ENCODE results near the gene MAGEF1. TPM values are rescaled to one million over a fixed set of nuclear protein-coding genes. Genes with fewer than 3 reads are reported as not detected.

Gene MAGEF1
- total RNA-seq, 4 donors from 2014 or later, result 5.4 to 12.4 (median 11.7) TPM

DNA sequence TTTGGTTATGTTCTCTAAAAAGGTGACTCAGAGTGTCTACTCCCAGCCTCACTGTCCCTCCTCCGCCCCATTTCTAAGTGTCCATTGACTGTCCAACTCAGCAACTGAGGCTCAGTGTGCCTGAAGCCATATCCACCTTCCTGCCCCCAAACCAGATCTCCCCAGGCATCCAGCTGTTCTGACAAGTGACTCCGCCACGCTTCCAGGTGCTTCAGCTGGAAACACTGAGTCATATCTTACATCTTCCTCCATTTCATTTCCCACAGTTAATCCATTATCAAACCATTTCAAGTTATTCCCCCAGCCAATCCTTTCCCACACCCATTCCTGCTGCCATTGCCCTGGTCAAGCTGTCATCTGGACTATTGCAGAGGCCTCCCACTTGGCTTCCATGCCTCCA, 17.1 kb downstream of the MAGEF1 start:
- Histone ChIP-seq H3K27me3 (no peaks in the 10 kb centered on the region), H3K9me3 (no peaks in the 10 kb centered on the region), H3K4me1 (peaks cover 0 to 12% (median 7%) of the 10 kb centered on the region in 4 donors), H3K36me3 (no peaks in the 10 kb centered on the region), H3K27ac (no peak overlapping the region), H3K4me3 (no peak overlapping the region)
- TF ChIP-seq, protein P1, sequence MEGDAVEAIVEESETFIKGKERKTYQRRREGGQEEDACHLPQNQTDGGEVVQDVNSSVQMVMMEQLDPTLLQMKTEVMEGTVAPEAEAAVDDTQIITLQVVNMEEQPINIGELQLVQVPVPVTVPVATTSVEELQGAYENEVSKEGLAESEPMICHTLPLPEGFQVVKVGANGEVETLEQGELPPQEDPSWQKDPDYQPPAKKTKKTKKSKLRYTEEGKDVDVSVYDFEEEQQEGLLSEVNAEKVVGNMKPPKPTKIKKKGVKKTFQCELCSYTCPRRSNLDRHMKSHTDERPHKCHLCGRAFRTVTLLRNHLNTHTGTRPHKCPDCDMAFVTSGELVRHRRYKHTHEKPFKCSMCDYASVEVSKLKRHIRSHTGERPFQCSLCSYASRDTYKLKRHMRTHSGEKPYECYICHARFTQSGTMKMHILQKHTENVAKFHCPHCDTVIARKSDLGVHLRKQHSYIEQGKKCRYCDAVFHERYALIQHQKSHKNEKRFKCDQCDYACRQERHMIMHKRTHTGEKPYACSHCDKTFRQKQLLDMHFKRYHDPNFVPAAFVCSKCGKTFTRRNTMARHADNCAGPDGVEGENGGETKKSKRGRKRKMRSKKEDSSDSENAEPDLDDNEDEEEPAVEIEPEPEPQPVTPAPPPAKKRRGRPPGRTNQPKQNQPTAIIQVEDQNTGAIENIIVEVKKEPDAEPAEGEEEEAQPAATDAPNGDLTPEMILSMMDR (IDR thresholded peaks at IDR 0.05), result no peak
- no peak for TF ChIP-seq POLR2A (IDR thresholded peaks at IDR 0.05)
- no peak for DNase-seq

DNA sequence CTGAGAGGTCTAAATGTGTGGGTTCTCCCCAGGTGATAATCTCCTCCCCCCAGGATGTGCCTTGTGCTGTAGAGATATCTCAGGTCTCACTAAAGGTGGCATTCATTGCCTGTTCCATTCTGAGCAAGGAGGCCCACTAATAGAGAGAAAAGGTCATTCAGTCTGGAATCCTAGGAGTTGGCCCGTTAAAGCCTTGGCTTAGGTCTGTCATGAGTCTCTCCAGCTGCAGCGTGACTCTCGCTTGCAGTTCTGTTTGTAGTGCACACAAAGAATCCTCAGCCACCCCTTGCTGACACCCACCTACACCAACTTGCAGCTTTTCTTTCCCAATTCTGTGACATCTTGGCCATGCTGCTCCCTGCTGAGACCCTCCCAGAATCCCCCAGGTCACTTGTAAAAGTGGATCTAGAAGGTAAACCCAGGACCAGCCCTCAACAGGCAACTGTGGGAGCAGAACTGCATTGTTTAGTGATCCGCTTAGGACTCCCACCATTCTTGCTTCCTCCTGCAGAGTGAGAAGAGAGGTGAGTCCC, 17.7 kb downstream of the MAGEF1 start:
- H3K27me3 ChIP-seq, result no peaks in the 10 kb centered on the region
- no peaks in the 10 kb centered on the region for H3K9me3 ChIP-seq
- DNase-seq, result no peak
- H3K36me3 ChIP-seq, result no peaks in the 10 kb centered on the region
- TF ChIP-seq POLR2A (IDR thresholded peaks at IDR 0.05), result no peak
- TF ChIP-seq, protein P1 (IDR thresholded peaks at IDR 0.05), result no peak
- peaks cover 0 to 12% (median 7%) of the 10 kb centered on the region in 4 donors for H3K4me1 ChIP-seq
- no peak overlapping the region for H3K4me3 ChIP-seq
- no peak overlapping the region for H3K27ac ChIP-seq

DNA sequence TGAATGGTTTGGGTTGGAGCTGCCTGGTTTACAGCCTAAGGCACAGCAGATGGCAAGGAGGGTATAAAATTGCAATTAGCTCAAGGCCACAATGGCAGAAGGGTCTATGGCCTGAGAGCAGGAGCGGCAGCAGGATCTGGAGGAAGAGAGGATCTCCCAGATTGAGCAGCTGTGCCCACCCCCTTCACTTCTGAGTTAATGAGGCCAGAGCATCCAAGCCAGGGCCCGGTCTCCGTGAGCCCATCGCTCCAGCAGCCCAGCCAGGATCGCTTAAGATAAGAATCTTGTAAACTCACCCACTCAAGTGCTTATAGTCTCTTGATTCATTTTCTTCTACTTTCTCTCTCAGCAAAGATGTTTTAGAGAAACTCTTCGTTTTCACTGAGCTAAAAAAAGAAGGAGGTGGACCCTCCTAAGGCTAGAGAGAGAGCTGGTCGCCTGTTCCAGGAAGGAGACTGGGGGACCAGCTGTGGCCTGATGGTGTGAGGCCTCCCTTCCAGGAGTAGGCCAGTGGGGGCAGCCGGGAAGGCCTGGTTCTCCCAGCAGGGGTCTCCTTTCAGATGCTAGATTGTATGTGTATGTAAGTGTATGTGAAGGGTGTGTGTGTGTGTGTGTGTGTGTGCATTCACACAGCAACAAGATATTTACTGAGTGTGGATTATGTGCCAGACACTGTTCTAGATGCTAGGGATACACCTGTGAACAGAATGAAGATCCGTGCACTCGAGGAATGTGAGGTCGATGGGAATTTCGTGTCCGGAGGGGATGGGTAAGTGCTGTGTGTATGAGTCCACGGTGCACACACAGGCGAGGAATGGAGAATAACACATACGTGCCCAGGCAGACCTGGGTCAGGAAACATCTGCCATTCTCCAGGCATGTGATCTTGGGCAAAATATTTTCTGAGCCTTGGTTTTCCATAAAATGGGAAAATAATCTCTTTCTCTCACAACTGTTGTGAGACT, 18.6 kb downstream of the MAGEF1 start:
- Histone ChIP-seq H3K4me3 (no peak overlapping the region), H3K27ac (peak overlapping the region in 1 of 4 donors; percentile 42), H3K9me3 (no peaks in the 10 kb centered on the region), H3K4me1 (peaks cover 0 to 12% (median 7%) of the 10 kb centered on the region in 4 donors), H3K36me3 (no peaks in the 10 kb centered on the region), H3K27me3 (no peaks in the 10 kb centered on the region)
- no peak for TF ChIP-seq POLR2A (IDR thresholded peaks at IDR 0.05)
- TF ChIP-seq, protein P1 (IDR thresholded peaks at IDR 0.05), result no peak
- no peak for DNase-seq

DNA sequence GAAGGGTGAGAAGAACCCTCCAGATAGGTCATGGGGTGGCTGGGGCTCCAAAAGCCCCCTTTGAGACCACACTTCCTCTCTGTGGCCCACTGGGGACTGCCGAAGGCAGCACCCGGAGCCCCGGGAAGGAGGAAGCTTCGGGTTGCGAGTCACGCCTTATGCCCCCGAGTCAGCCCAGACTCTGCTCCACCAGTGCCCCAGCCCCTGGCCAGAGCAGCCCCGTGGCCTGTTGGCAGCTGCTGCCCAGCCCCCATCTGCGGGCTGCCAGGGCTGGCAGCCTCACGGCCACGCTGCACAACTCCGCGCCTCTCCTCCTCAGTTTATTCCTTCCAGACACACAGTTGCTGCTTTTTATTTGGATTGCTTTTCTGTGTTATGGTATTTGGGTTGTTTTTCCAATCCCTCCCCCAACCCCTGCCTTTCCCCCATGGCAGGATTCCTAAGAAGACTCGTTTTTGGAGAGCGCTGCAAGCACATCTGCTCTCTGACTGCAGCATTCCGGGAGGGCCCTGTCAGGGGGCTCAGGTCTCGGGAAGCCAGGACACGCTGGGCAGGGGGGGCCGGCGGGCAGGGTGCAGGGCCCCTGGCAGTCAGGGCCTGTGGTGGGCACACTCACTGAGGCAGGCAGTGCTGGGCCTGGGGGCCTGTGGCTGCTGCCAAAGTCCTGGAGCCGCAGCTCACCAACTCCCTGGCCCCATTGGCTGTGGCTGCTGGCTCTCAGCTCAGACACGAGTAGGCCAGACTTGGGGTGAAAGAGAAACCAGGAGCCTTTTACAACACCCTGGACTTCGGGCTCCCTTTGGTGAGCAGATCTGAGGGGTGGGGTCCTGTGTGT, 20.2 kb downstream of the MAGEF1 start:
- peak overlapping the region in 3 of 4 donors; percentile 32 to 57 (median 45) for H3K27ac ChIP-seq
- peak in 1 of 3 donors; percentile 25 for DNase-seq
- no peaks in the 10 kb centered on the region for H3K9me3 ChIP-seq
- no peaks in the 10 kb centered on the region for H3K27me3 ChIP-seq
- H3K4me3 ChIP-seq, result no peak overlapping the region
- no peaks in the 10 kb centered on the region for H3K36me3 ChIP-seq
- peaks cover 0 to 22% (median 9%) of the 10 kb centered on the region in 4 donors for H3K4me1 ChIP-seq
- TF ChIP-seq, protein P1 (IDR thresholded peaks at IDR 0.05), result no peak
- TF ChIP-seq POLR2A (IDR thresholded peaks at IDR 0.05), result no peak

DNA sequence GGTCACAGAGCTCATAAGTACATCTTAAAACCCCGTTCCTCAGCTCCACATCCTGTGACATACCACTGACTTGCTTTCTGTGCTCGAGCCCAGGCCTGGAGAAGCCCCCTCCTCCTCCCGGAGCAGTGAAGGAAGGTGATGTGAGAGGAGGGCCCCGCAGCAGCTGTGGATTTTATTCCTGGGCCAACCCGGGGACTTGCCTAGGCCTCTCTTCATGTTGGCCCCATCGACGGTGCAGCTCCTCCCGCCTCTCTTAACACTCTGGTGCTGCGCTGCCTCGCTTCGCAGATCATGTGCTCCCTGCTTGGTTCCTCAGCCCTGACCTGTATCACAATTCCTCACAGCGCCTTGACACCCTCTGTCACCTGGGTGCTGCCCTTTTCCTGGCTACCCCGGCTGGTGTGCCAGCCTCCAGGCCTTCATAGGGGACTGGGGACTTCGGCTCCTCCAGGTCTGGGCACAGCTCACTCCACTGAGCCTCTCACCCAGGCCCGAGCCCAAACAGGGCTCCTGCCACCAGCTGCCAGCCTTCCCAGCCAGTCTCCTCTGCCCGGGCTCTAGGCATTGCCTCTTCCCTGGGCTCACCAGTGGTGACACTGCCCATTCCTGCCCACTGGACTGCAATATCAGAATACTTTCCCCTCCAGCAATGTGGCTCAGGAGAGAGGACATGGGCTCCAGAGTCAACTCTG, 21.5 kb downstream of the MAGEF1 start:
- Histone ChIP-seq H3K4me1 (peaks cover 0 to 22% (median 9%) of the 10 kb centered on the region in 4 donors), H3K9me3 (no peaks in the 10 kb centered on the region), H3K27me3 (no peaks in the 10 kb centered on the region), H3K27ac (no peak overlapping the region), H3K4me3 (no peak overlapping the region), H3K36me3 (no peaks in the 10 kb centered on the region)
- no peak for DNase-seq
- no peak for TF ChIP-seq POLR2A (IDR thresholded peaks at IDR 0.05)
- TF ChIP-seq, protein P1 (IDR thresholded peaks at IDR 0.05), result no peak

Data from Peyer's patch (tissue), 4 donors.